GM12878 (cell line): ENCODE data around the gene POU2F3. TPM values are rescaled to one million over a fixed set of nuclear protein-coding genes. Genes with fewer than 3 reads are reported as not detected.

Experiments
- ATAC-seq: fragments of 200-7000 bp; cut with Tn5 transposase; 3 replicates; pipeline ENCODE4 v1.9.1; 2020; ENCODE audit warnings: mild to moderate bottlenecking, moderate library complexity
- BruUV-seq: library from RNA; stranded (reverse); fragments of 400-500 nt; replicated peaks from 2 replicates; lab custom pipeline; 2021; lab: Mats Ljungman, UMichigan
- CTCF ChIA-PET: fragments of 300-600 bp; sonication (Branson Sonifier 250); formaldehyde crosslinking; extraction: SDS; loops from one replicate; lab custom pipeline; 2021; ENCODE audit warnings: inconsistent platforms; lab: Yijun Ruan, JAX
- POLR2A ChIA-PET: fragments of 350-600 bp; formaldehyde crosslinking; extraction: SDS; loops from one replicate; lab custom pipeline; 2021; ENCODE audit warnings: inconsistent platforms; lab: Charles Lee
- RAD21 ChIA-PET: fragments of 300-600 bp; sonication (Branson Sonifier 250); formaldehyde crosslinking; loops from one replicate; lab custom pipeline; 2023; ENCODE audit warnings: antibody characterized with exemption; ENCODE audit not compliant: unreplicated experiment; lab: Charles Lee
- SMC1A ChIA-PET: fragments of 300-600 bp; sonication (Branson Sonifier 250); formaldehyde crosslinking; loops from one replicate; lab custom pipeline; 2023; ENCODE audit not compliant: unreplicated experiment, uncharacterized antibody; lab: Charles Lee
- DNase-seq: peaks from one replicate; pipeline ENCODE4 v3.0.0-alpha.2; 2011; ENCODE audit warnings: low read depth, low spot score
- FAIRE-seq: peaks from 3 replicates; lab custom pipeline; 2011; peaks lifted over from hg19 to GRCh38; lab: Jason Lieb, UNC
- H2AFZ ChIP-seq: 2 replicates; pipeline ENCODE4 v1.6.0; 2011; ENCODE audit warnings: low read depth, low read length, control low read depth; ENCODE audit not compliant: control insufficient read depth
- H3K27ac ChIP-seq: 2 replicates; pipeline ENCODE4 v1.5.1; 2011; ENCODE audit warnings: control low read depth; ENCODE audit not compliant: control insufficient read depth, insufficient read depth
- H3K27me3 ChIP-seq, 2 experiments: replicated peaks in 1 of 2; 2 replicates each; pipeline versions ENCODE4 v1.6.0 to v1.6.1; 2011; ENCODE audit warnings: low read length in 1 of 2; ENCODE audit not compliant: control insufficient read depth in 2 of 2, insufficient read depth in 2 of 2
- H3K36me3 ChIP-seq, 2 experiments: 2 replicates each; pipeline ENCODE4 v1.5.1; 2011; ENCODE audit warnings: low read length in 1 of 2; ENCODE audit not compliant: control insufficient read depth in 2 of 2, insufficient read depth in 2 of 2
- H3K4me1 ChIP-seq: 2 replicates; pipeline ENCODE4 v1.6.1; 2011; ENCODE audit warnings: mild to moderate bottlenecking, low read length, moderate library complexity, mixed read lengths; ENCODE audit not compliant: control insufficient read depth, insufficient read depth
- H3K4me2 ChIP-seq: 2 replicates; pipeline ENCODE4 v1.6.0; 2011; ENCODE audit warnings: control low read depth; ENCODE audit not compliant: control insufficient read depth, insufficient read depth
- H3K4me3 ChIP-seq: fragments of 200-600 bp; sonication (generic); 2 replicates; pipeline ENCODE4 v1.5.1; 2016
- H3K79me2 ChIP-seq: 2 replicates; pipeline ENCODE4 v1.6.0; 2011; ENCODE audit warnings: low read length; ENCODE audit not compliant: control insufficient read depth, insufficient read depth
- H3K9ac ChIP-seq: 2 replicates; pipeline ENCODE4 v1.8.0; 2011; ENCODE audit warnings: low read length, control low read depth, mixed read lengths; ENCODE audit not compliant: control insufficient read depth, insufficient read depth
- H3K9me3 ChIP-seq: replicated peaks from 3 replicates; pipeline ENCODE4 v1.5.1; 2011; ENCODE audit warnings: mild to moderate bottlenecking, low read length; ENCODE audit not compliant: control insufficient read depth, insufficient read depth
- H4K20me1 ChIP-seq: 2 replicates; pipeline ENCODE4 v1.6.0; 2011; ENCODE audit not compliant: control insufficient read depth, insufficient read depth
- GABPA ChIP-seq: IDR thresholded peaks from 2 replicates; pipeline ENCODE4 v1.6.1; 2014; ENCODE audit warnings: antibody characterized with exemption, low read depth, mild to moderate bottlenecking, inconsistent platforms
- HDAC6 ChIP-seq: fragments of 200-600 bp; sonication (generic); IDR thresholded peaks from one replicate; pipeline ENCODE4 v1.8.0; 2017; ENCODE audit warnings: antibody characterized with exemption; ENCODE audit not compliant: unreplicated experiment
- HDGF ChIP-seq: fragments of 450-650 bp; IDR thresholded peaks from 2 replicates; pipeline ENCODE4 v1.6.1; 2016; ENCODE audit warnings: antibody characterized with exemption
- JUND ChIP-seq: IDR thresholded peaks from 2 replicates; pipeline ENCODE4 v1.6.1; 2012; ENCODE audit warnings: low read depth, mild to moderate bottlenecking, low read length, improper control_type of control experiment, moderate library complexity
- KAT2A ChIP-seq: conservative IDR thresholded peaks from 2 replicates; pipeline ENCODE4 v1.6.1; 2011; ENCODE audit warnings: low read depth, low read length; ENCODE audit not compliant: control insufficient read depth
- MEF2A ChIP-seq: IDR thresholded peaks from 2 replicates; pipeline ENCODE4 v1.6.1; 2011; ENCODE audit warnings: low read depth, mild to moderate bottlenecking, low read length, moderate library complexity; ENCODE audit not compliant: insufficient read depth
- PML ChIP-seq: IDR thresholded peaks from 2 replicates; pipeline ENCODE4 v1.6.1; 2012; ENCODE audit warnings: low read length, inconsistent platforms
- RAD51 ChIP-seq: fragments of 450-650 bp; IDR thresholded peaks from 2 replicates; pipeline ENCODE4 v1.6.1; 2016; ENCODE audit warnings: moderate library complexity, mild to moderate bottlenecking, inconsistent platforms
- RB1 ChIP-seq: fragments of 450-650 bp; formaldehyde crosslinking; IDR thresholded peaks from 2 replicates; pipeline ENCODE4 v1.6.1; 2017; ENCODE audit warnings: mild to moderate bottlenecking, borderline replicate concordance
- SPI1 ChIP-seq: IDR thresholded peaks from 2 replicates; pipeline ENCODE4 v1.6.1; 2011; ENCODE audit warnings: low read depth, mild to moderate bottlenecking, low read length, moderate library complexity, borderline replicate concordance; ENCODE audit not compliant: insufficient read depth
- TARDBP ChIP-seq: IDR thresholded peaks from 2 replicates; pipeline ENCODE4 v1.6.1; 2016; ENCODE audit warnings: borderline replicate concordance
- ZBED1 ChIP-seq: IDR thresholded peaks from 2 replicates; pipeline ENCODE4 v1.6.1; 2016; ENCODE audit warnings: borderline replicate concordance
- ZNF274 ChIP-seq: IDR thresholded peaks from one replicate; pipeline ENCODE4 v1.8.0; 2011; ENCODE audit not compliant: insufficient read length, insufficient read depth
- WGBS: methylation state at CpG from one replicate; pipeline ENCODE4 v1.1.6; 2016; ENCODE audit warnings: low lambda C conversion rate; ENCODE audit not compliant: insufficient replicate concordance, insufficient coverage; ENCODE audit errors: missing lambda C conversion rate; 5-methylcytosine and 5-hydroxymethylcytosine counted together
- in situ Hi-C: fragments of 300-500 bp; cut with MboI; formaldehyde crosslinking; loops from 9 replicates; pipeline ENCODE4 v1.14.3; 2018; ENCODE audit warnings: mixed read lengths
- intact Hi-C: fragments of 100-400 bp; cut with micrococcal nuclease; formaldehyde crosslinking; loops from one replicate; pipeline ENCODE4 v1.14.2; 2022; ENCODE audit not compliant: unreplicated experiment
- polyA plus RNA-seq, 11 experiments: library from polyadenylated mRNA; depleted of rRNA in 4 of 11; unstranded in 6 of 11; stranded (reverse) in 5 of 11; fragments of >200 nt; fragmentation: Nextera tagmentation in 4 of 11; fragmentation: Illumina TruSeq in 1 of 11; extraction: Ambion mirVana in 4 of 11; extraction: Trizol in 1 of 11; gene quantifications; 1 replicate in 1 of 11; 2 replicates in 10 of 11; pipeline versions ENCODE4 v1.2.1 to v1.2.3, GENCODE V29; 2011 to 2016; ENCODE audit warnings: inconsistent platforms in 2 of 11, missing spikeins in 2 of 11, low read depth in 1 of 11
- total RNA-seq, 4 experiments: library from RNA; depleted of rRNA in 3 of 4; stranded (reverse); fragments of >200 nt in 3 of 4; fragmentation: Illumina TruSeq in 1 of 4; extraction: Trizol in 1 of 4; gene quantifications; 2 replicates each; pipeline versions ENCODE4 v1.2.1 to v1.2.3, GENCODE V29; 2013 to 2021
- TF ChIP-seq, protein P1 (sequence below): IDR thresholded peaks from 2 replicates; pipeline ENCODE4 v1.6.1; 2012; ENCODE audit warnings: mild to moderate bottlenecking, low read depth, low read length
- TF ChIP-seq, protein P2 (sequence below): fragments of 450-650 bp; IDR thresholded peaks from 2 replicates; pipeline ENCODE4 v1.6.1; 2018; ENCODE audit warnings: mild to moderate bottlenecking, low read depth, moderate library complexity; ENCODE audit not compliant: partially characterized antibody

Gene POU2F3
- total and polyA plus RNA-seq, 10 of the 15 experiments (the other 5 are each of a cell fraction or from before 2014, with no cell fraction given) = 0.09 to 4.4 (median 0.33) TPM

DNA sequence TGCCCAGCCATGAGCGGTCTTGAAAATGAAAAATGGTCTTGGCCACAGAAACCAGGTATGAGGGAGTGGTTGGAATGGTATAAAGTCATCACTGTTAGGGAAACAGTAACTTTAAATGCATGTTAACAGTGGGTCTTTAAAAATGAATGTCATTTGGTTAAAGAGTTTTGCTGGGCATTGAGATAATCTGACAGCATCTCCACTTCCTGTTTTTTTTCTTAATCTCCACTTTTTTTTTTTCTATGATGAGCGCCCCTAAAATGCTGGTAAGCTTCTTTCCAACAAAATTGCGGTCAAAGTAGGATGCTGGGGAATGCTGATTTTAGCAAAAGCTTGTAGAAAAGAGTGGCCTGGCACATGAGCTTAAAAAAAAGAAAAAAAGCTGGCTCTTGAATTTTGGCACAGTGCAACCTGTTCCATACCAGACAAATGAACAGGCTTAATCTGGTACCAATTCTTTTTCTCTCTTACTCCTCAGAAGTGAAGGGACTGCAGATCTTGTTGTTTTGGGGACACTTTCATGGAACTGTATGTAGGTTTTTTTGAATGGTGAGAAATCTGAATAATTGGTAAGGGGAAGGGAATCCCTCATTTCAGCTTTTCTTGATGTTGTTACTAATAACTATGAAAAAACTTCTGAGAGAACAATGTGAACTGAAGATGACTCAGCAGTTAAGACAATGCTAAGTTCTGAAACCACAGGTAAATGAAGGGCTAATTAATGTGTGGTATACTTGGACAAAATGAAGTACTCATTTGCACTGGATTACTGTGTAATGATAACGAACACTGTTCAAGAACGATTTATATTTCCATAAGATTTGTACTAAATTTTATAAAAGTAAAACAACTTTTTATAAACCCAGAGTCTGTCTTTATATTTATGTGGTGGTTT, 93.1 kb downstream of the POU2F3 start (continued):
- TF ChIP-seq, protein P1, sequence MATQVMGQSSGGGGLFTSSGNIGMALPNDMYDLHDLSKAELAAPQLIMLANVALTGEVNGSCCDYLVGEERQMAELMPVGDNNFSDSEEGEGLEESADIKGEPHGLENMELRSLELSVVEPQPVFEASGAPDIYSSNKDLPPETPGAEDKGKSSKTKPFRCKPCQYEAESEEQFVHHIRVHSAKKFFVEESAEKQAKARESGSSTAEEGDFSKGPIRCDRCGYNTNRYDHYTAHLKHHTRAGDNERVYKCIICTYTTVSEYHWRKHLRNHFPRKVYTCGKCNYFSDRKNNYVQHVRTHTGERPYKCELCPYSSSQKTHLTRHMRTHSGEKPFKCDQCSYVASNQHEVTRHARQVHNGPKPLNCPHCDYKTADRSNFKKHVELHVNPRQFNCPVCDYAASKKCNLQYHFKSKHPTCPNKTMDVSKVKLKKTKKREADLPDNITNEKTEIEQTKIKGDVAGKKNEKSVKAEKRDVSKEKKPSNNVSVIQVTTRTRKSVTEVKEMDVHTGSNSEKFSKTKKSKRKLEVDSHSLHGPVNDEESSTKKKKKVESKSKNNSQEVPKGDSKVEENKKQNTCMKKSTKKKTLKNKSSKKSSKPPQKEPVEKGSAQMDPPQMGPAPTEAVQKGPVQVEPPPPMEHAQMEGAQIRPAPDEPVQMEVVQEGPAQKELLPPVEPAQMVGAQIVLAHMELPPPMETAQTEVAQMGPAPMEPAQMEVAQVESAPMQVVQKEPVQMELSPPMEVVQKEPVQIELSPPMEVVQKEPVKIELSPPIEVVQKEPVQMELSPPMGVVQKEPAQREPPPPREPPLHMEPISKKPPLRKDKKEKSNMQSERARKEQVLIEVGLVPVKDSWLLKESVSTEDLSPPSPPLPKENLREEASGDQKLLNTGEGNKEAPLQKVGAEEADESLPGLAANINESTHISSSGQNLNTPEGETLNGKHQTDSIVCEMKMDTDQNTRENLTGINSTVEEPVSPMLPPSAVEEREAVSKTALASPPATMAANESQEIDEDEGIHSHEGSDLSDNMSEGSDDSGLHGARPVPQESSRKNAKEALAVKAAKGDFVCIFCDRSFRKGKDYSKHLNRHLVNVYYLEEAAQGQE = no peak
- TF ChIP-seq PML (no peak), ZNF274 (no peak), KAT2A (no peak), JUND (no peak), RB1 (no peak)

DNA sequence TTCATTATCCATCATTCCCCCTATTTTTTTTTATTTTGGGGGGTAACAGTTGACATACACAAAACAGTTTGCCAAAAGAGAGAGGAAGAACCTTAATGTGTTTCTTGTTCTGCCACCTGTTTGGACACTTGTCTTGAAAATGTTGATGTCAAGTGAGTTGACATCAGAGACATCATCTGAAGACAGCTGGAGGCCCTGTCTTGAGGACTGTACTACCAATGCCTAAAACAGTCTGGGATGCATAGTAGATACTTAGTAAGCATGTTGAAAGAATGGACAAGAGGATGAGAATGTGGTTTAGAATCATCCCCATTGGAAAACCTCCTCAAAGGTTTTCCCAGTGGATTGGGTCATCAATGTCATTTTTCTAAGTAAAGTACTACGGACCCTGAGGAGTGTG, 93.9 kb downstream of the POU2F3 start:
- peaks cover 25% of the 10 kb centered on the region for H3K79me2 ChIP-seq
- FAIRE-seq = peak; percentile 59
- no peak for DNase-seq
- SMC1A ChIA-PET = interaction anchor here (0.6 to 4.5 kb wide), 18 partner anchors 19 to 594 kb away, joined by 3 to 32 read pairs (median 6); no protein-coding TSS in a partner anchor
- no peak for ATAC-seq
- intact Hi-C loops (loop anchor here (2.0 to 10.0 kb wide), 4 partner anchors 279 to 861 kb away; no protein-coding TSS in a partner anchor), in situ Hi-C loops (loop anchor here (10.0 kb wide), 1 partner anchor 621 kb away; no protein-coding TSS in a partner anchor)
- H4K20me1 ChIP-seq = peaks cover 2% of the 10 kb centered on the region
- no peaks in the 10 kb centered on the region for H3K27me3 ChIP-seq
- no peak overlapping the region for H3K4me2 ChIP-seq
- no peak overlapping the region for H3K27ac ChIP-seq
- no peaks in the 10 kb centered on the region for H3K9me3 ChIP-seq
- POLR2A ChIA-PET = interaction anchor here (0.6 kb wide), 1 partner anchor 43 kb away, joined by 3 read pairs; no protein-coding TSS in a partner anchor
- no peak overlapping the region for H3K4me3 ChIP-seq
- CTCF ChIA-PET = interaction anchor here (0.8 to 3.9 kb wide), 27 partner anchors 9 to 861 kb away, joined by 3 to 40 read pairs (median 5); partner anchors contain the start of genes GRIK4 and TLCD5
- RAD21 ChIA-PET = interaction anchor here (0.6 to 2.7 kb wide), 9 partner anchors 9 to 589 kb away, joined by 3 to 10 read pairs (median 4); partner anchors contain the start of gene TLCD5
- peaks cover 9% of the 10 kb centered on the region for H3K4me1 ChIP-seq
- WGBS = 0% methylated on average over 1 of the region's 1 CpG
- H3K9ac ChIP-seq = no peak overlapping the region
- no peaks in the 10 kb centered on the region for H3K36me3 ChIP-seq
- H2AFZ ChIP-seq = no peak overlapping the region
- BruUV-seq = no TSS peak
- TF ChIP-seq RAD51 (no peak), HDAC6 (no peak), GABPA (no peak), MEF2A (no peak), HDGF (no peak), SPI1 (no peak), TARDBP (no peak), ZBED1 (no peak)
- TF ChIP-seq, protein P2, sequence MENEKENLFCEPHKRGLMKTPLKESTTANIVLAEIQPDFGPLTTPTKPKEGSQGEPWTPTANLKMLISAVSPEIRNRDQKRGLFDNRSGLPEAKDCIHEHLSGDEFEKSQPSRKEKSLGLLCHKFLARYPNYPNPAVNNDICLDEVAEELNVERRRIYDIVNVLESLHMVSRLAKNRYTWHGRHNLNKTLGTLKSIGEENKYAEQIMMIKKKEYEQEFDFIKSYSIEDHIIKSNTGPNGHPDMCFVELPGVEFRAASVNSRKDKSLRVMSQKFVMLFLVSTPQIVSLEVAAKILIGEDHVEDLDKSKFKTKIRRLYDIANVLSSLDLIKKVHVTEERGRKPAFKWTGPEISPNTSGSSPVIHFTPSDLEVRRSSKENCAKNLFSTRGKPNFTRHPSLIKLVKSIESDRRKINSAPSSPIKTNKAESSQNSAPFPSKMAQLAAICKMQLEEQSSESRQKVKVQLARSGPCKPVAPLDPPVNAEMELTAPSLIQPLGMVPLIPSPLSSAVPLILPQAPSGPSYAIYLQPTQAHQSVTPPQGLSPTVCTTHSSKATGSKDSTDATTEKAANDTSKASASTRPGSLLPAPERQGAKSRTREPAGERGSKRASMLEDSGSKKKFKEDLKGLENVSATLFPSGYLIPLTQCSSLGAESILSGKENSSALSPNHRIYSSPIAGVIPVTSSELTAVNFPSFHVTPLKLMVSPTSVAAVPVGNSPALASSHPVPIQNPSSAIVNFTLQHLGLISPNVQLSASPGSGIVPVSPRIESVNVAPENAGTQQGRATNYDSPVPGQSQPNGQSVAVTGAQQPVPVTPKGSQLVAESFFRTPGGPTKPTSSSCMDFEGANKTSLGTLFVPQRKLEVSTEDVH = no peak
